Sigmoid colon (tissue), 3 donors: ENCODE measurements around the gene SFXN5.

ENCODE experiments used
- POLR2A ChIP-seq, 2 donors: fragments of 450-650 bp; IDR thresholded peaks; one replicate each; pipeline ENCODE4 v1.6.1; 2016; ENCODE audit warnings: antibody characterized with exemption in 2 of 2, mild to moderate bottlenecking in 2 of 2, moderate library complexity in 2 of 2
- TF ChIP-seq, protein P1 (sequence below), 4 experiments: fragments of 450-650 bp in 3 of 4; fragments of 200-600 bp in 1 of 4; IDR thresholded peaks; one replicate each; pipeline ENCODE4 v1.5.1; 2016 to 2019; ENCODE audit warnings: antibody characterized with exemption in 4 of 4, mild to moderate bottlenecking in 3 of 4, moderate library complexity in 2 of 4

DNA sequence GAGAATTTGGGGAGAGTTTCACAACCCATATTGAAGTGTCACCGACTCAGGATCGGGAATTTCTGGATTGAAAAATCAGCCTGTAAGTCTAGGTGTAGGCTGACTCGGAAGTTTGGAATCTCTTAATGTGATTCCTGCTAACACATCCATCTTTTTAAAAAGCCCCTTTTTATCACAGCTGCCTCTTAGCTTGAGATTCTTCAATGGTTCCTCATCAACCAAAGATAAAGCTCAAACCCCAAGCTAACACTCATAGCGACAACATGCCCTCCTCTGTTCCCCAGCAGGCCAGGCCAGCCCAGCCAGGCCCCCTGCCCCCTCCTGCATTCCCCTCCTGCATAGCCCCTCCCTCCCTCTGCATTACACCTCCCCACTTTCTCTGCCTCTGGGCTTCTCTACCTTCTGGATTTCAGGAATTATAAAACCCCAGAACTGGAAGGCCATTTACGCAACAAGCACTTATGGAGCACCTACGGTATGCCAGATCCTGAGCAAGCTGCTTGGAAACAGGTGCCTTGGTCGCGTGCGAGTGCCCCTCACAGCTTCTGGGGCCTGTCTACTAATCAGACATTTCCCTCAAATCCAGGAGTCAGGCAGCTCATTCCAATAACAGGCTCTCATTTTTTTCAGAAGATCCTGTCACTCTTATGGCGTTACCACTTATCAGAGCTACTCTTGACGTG, 90.8 kb downstream of the SFXN5 start:
- no peak for TF ChIP-seq POLR2A (IDR thresholded peaks at IDR 0.05)
- TF ChIP-seq, protein P1, sequence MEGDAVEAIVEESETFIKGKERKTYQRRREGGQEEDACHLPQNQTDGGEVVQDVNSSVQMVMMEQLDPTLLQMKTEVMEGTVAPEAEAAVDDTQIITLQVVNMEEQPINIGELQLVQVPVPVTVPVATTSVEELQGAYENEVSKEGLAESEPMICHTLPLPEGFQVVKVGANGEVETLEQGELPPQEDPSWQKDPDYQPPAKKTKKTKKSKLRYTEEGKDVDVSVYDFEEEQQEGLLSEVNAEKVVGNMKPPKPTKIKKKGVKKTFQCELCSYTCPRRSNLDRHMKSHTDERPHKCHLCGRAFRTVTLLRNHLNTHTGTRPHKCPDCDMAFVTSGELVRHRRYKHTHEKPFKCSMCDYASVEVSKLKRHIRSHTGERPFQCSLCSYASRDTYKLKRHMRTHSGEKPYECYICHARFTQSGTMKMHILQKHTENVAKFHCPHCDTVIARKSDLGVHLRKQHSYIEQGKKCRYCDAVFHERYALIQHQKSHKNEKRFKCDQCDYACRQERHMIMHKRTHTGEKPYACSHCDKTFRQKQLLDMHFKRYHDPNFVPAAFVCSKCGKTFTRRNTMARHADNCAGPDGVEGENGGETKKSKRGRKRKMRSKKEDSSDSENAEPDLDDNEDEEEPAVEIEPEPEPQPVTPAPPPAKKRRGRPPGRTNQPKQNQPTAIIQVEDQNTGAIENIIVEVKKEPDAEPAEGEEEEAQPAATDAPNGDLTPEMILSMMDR (IDR thresholded peaks at IDR 0.05) = no peak
